Activated T-helper 17 cell treated with anti-CD3 and anti-CD28 coated beads, Interleukin-2, amount 50 U/mL, for 72 hours (primary cell): ENCODE measurements around the gene MCRIP2. TPM values are rescaled to one million over a fixed set of nuclear protein-coding genes. Genes with fewer than 3 reads are reported as not detected.

Source experiments
- ATAC-seq: fragments of 150-1000 bp; cut with Tn5 transposase; replicated peaks from 2 replicates; pipeline ENCODE4 v1.10.0; 2021; ENCODE audit warnings: mild to moderate bottlenecking, moderate library complexity
- H3K27ac Mint-ChIP-seq: one replicate; pipeline ENCODE4 v1.8.0; 2022; ENCODE audit warnings: mixed read lengths
- H3K27me3 Mint-ChIP-seq: one replicate; pipeline ENCODE4 v1.8.0; 2022; ENCODE audit warnings: mixed read lengths
- H3K36me3 Mint-ChIP-seq: one replicate; pipeline ENCODE4 v1.8.0; 2022; ENCODE audit warnings: low read depth, mild to moderate bottlenecking, mixed read lengths
- H3K4me1 Mint-ChIP-seq: one replicate; pipeline ENCODE4 v1.8.0; 2022; ENCODE audit warnings: mixed read lengths
- H3K4me3 Mint-ChIP-seq: one replicate; pipeline ENCODE4 v1.8.0; 2022; ENCODE audit warnings: mild to moderate bottlenecking, mixed read lengths
- H3K9me3 Mint-ChIP-seq: one replicate; pipeline ENCODE4 v1.8.0; 2022; ENCODE audit warnings: mixed read lengths
- total RNA-seq, 2 donors: library from RNA; stranded (reverse); gene quantifications; one replicate each; pipeline ENCODE4 v1.2.3, GENCODE V29; 2022

Gene MCRIP2
- total RNA-seq, 2 donors from 2014 or later = 29.2 to 54.5 TPM

DNA sequence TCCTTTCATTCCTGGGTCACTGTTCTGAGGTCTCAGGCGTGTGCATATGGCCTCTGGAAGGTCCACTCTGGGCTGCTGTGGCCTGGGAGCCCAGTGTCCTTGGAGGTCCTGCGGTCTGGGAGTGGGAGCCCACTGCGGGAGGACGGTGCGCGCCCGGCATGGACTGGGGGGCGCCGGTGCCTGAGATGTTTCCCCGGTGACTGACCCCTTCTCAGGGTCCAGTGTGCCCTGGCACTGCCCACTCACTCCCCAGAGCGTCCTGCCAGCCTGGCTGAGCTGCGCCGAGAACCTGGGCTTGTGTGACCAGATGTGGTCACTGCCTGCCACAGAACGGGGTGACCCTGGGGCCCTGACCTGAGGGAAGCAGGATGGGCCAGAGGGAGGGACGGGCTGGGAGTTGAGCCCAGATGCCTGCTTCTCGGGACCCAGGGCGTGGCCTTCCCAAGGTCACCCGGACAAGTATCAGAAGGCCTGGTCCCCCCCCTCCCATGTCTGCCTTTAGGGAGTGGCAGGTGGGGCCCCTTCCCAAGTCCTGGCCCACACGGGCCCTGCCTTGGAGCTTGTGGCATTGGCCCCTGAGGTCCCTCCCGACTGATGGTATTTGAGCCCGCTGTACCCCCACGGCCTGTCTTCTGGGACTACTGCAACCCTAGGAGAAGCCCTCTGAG lies 32.7 kb downstream of the MCRIP2 start:
- Mint-ChIP-seq H3K27ac (no peak overlapping the region), H3K4me1 (no peaks in the 10 kb centered on the region), H3K4me3 (no peak overlapping the region), H3K36me3 (peaks cover 31% of the 10 kb centered on the region), H3K9me3 (no peaks in the 10 kb centered on the region), H3K27me3 (no peaks in the 10 kb centered on the region)
- no peak for ATAC-seq

GRCh38 chr16:674968-675883 lies 33.6 kb downstream of the MCRIP2 start, which contains the start of gene RHBDL1:
Gene RHBDL1, plus strand, starts transcription at chr16:675671. Its CDS starts 120 bp downstream, at chr16:675791.
- Mint-ChIP-seq H3K4me1 (no peaks in the 10 kb centered on the region), H3K27me3 (no peaks in the 10 kb centered on the region), H3K4me3 (no peak within 1 kb of the TSS), H3K36me3 (peaks cover 22% of the 10 kb centered on the region), H3K27ac (no peak within 1 kb of the TSS), H3K9me3 (no peaks in the 10 kb centered on the region)
- ATAC-seq = no peak

GRCh38 chr16:675884-676564 lies 34.4 kb downstream of the MCRIP2 start:
- no peaks in the 10 kb centered on the region for H3K27me3 Mint-ChIP-seq
- no peak overlapping the region for H3K4me3 Mint-ChIP-seq
- H3K27ac Mint-ChIP-seq = no peak overlapping the region
- no peaks in the 10 kb centered on the region for H3K4me1 Mint-ChIP-seq
- no peak for ATAC-seq
- H3K36me3 Mint-ChIP-seq = peaks cover 20% of the 10 kb centered on the region
- H3K9me3 Mint-ChIP-seq = no peaks in the 10 kb centered on the region

DNA sequence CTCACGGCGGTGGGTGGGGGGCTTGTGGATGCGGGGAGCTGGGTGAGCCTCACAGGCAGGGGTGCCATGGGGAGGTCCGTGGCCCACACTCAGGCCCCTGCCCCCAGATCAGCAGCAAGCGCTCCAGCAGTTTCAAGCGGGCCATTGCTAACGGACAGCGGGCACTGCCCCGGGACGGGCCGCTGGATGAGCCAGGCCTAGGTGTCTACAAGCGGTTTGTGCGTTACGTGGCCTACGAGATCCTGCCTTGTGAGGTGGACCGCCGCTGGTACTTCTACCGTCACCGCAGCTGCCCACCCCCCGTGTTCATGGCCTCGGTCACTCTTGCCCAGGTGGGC lies 34.9 kb downstream of the MCRIP2 start:
- no peaks in the 10 kb centered on the region for H3K9me3 Mint-ChIP-seq
- no peak overlapping the region for H3K4me3 Mint-ChIP-seq
- H3K27ac Mint-ChIP-seq = no peak overlapping the region
- H3K4me1 Mint-ChIP-seq = no peaks in the 10 kb centered on the region
- peaks cover 22% of the 10 kb centered on the region for H3K36me3 Mint-ChIP-seq
- no peaks in the 10 kb centered on the region for H3K27me3 Mint-ChIP-seq
- no peak for ATAC-seq

- H3K27ac Mint-ChIP-seq = no peak overlapping the region
- no peaks in the 10 kb centered on the region for H3K4me1 Mint-ChIP-seq
- no peak for ATAC-seq
- peaks cover 26% of the 10 kb centered on the region for H3K36me3 Mint-ChIP-seq
- no peaks in the 10 kb centered on the region for H3K27me3 Mint-ChIP-seq
- H3K9me3 Mint-ChIP-seq = no peaks in the 10 kb centered on the region
- H3K4me3 Mint-ChIP-seq = no peak overlapping the region
These were observed 35.3 kb downstream of the MCRIP2 start for GRCh38 chr16:676913-677312.

GRCh38 chr16:677316-678190 lies 35.9 kb downstream of the MCRIP2 start:
- Mint-ChIP-seq H3K9me3 (no peaks in the 10 kb centered on the region), H3K27me3 (no peaks in the 10 kb centered on the region), H3K36me3 (peaks cover 32% of the 10 kb centered on the region), H3K4me3 (no peak overlapping the region), H3K4me1 (peaks cover 3% of the 10 kb centered on the region), H3K27ac (no peak overlapping the region)
- no peak for ATAC-seq

DNA sequence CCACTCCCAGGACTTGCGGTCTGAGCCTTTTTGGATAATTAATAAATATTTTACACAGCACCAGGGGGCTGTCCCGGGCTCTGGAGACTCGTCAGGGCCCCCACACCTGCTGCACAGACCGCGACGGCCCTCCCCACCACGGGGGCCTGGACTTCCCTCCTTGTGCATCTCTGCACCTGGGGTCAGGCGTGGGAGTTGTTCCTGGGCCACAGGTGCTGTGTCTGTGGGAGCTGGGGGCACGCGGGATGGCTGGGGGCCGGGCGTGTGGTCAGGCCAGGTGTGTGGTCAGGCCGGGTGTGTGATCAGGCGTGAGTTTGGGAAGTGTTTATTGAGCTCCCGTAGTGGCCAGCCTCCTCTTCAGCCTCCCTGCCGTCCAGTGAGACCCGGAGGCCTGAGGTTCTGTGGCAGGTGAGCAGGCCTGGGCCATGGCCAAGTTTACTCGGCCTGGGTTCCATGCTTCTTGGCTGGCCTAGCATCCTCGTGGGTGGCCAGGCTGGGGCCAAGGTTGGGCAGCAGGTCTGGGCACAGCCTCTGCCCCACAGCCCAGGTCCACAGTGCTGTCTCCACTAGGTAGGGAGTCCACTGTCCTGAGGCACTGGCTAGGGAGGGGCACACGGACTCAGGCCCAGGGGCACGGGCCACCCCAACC lies 36.7 kb downstream of the MCRIP2 start:
- H3K27me3 Mint-ChIP-seq = no peaks in the 10 kb centered on the region
- H3K27ac Mint-ChIP-seq = no peak overlapping the region
- H3K4me1 Mint-ChIP-seq = peaks cover 4% of the 10 kb centered on the region
- H3K9me3 Mint-ChIP-seq = no peaks in the 10 kb centered on the region
- peaks cover 32% of the 10 kb centered on the region for H3K36me3 Mint-ChIP-seq
- ATAC-seq = no peak
- peak overlapping the region; percentile 73 for H3K4me3 Mint-ChIP-seq

- Mint-ChIP-seq H3K27ac (peak overlapping the region; percentile 33), H3K27me3 (no peaks in the 10 kb centered on the region), H3K4me3 (peak overlapping the region; percentile 73), H3K36me3 (peaks cover 31% of the 10 kb centered on the region), H3K4me1 (peaks cover 4% of the 10 kb centered on the region), H3K9me3 (no peaks in the 10 kb centered on the region)
- peak; percentile 15 for ATAC-seq
These were observed 37.5 kb downstream of the MCRIP2 start for GRCh38 chr16:678858-679813.

GRCh38 chr16:679814-680624 lies 38.4 kb downstream of the MCRIP2 start, which contains the start of gene STUB1:
Gene STUB1, plus strand, starts transcription at chr16:680410. Its CDS starts 116 bp downstream, at chr16:680526.
- H3K27ac Mint-ChIP-seq = peak within 1 kb of the TSS; percentile 62
- peaks cover 29% of the 10 kb centered on the region for H3K36me3 Mint-ChIP-seq
- H3K27me3 Mint-ChIP-seq = no peaks in the 10 kb centered on the region
- H3K4me1 Mint-ChIP-seq = peaks cover 4% of the 10 kb centered on the region
- H3K4me3 Mint-ChIP-seq = peak within 1 kb of the TSS; percentile 73
- peak; percentile 61 for ATAC-seq
- no peaks in the 10 kb centered on the region for H3K9me3 Mint-ChIP-seq

DNA sequence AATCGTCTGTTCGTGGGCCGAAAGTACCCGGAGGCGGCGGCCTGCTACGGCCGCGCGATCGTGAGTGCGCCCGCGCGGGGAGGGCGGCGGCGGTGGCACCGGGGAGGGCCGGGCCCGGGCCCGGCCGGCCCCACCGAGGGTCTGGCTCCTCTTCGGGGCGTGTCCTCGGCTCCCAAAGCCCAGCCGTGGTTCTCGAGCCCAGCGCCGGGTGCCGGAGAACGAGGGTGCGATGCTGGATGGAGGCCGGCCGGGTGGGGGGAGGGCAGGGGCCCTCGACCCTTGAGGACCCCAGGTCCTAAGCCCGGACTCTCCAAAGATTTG lies 39.0 kb downstream of the MCRIP2 start:
- Mint-ChIP-seq H3K4me3 (peak overlapping the region; percentile 73), H3K9me3 (no peaks in the 10 kb centered on the region), H3K36me3 (peaks cover 29% of the 10 kb centered on the region), H3K27ac (no peak overlapping the region), H3K4me1 (peaks cover 4% of the 10 kb centered on the region), H3K27me3 (no peaks in the 10 kb centered on the region)
- no peak for ATAC-seq

DNA sequence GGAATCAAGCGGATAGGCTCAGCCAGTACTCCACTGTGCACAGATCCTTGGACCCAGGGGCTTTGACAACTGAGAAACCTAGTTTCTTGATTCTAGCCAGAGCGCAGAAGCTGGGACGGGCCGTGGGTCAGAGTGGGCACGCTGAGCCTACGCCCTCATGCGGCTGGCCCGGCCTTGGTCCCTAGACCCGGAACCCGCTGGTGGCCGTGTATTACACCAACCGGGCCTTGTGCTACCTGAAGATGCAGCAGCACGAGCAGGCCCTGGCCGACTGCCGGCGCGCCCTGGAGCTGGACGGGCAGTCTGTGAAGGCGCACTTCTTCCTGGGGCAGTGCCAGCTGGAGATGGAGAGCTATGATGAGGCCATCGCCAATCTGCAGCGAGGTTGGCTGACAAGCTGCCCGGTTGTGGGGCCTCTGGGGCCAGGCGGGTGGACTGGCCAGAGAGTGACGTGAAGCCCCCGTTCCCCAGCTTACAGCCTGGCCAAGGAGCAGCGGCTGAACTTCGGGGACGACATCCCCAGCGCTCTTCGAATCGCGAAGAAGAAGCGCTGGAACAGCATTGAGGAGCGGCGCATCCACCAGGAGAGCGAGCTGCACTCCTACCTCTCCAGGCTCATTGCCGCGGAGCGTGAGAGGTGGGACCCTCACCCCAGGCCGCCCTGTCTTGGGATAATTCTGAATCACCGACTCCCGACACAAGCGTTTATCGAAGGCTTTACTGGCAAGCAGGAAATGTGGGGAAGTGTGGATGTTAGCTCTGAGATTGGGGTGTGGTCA lies 39.5 kb downstream of the MCRIP2 start:
- H3K4me1 Mint-ChIP-seq = peaks cover 4% of the 10 kb centered on the region
- H3K27ac Mint-ChIP-seq = peak overlapping the region; percentile 62
- H3K36me3 Mint-ChIP-seq = peaks cover 34% of the 10 kb centered on the region
- H3K9me3 Mint-ChIP-seq = no peaks in the 10 kb centered on the region
- ATAC-seq = no peak
- H3K27me3 Mint-ChIP-seq = no peaks in the 10 kb centered on the region
- peak overlapping the region; percentile 73 for H3K4me3 Mint-ChIP-seq
